Fibroblast of skin of right quadriceps (primary cell): ENCODE data around the gene SPATA9.
A peak's percentile ranks its signal among the peaks of the same experiment; 100 is the strongest.
"Not testable (repeated sequence)": the region's sequence is repeated elsewhere in the genome, so short reads cannot be mapped to it uniquely, and the experiment has no call there.

Source experiments
- DNase-seq: peaks from one replicate; pipeline ENCODE4 v3.0.0-alpha.2; 2013

The SPATA9 gene

DNA sequence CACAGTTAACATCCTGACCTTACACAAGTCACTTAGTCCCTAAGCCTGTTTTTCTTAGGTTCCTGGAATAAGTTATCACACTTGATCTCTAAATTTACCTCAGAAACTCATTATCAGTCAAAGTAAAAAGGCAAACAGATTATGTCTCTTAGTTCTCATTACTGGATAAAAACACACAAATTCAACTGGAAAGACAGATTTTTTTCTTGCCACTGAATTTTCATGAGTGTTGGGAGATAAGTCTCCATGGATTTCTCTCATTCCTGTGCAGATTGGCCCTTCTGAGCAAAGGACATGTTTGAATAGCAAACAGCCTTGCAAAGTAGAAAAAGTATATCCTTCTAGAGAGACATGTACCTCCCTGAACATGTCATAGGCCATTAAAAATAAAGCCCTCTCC is 10.2 kb downstream of the SPATA9 start:
- no peak for DNase-seq

DNA sequence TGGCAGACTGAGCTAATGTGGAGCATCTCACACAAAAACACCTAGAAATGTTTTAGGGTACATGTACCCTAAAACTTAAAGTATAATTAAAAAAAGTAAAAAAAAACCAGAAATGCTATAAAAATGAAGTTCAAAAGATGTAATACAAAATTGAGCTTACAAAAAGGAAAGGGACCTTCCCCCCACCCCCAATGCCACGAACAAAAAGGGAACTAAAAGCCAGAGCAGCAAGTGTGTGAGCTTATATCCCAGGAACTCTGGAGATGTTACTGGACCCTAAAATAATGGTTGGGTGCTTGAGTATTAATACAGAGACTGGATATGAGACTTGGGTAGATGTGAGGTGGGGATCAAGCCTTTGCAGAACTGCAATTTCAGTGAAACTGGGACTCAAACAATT is 11.0 kb downstream of the SPATA9 start:
- no peak for DNase-seq

DNA sequence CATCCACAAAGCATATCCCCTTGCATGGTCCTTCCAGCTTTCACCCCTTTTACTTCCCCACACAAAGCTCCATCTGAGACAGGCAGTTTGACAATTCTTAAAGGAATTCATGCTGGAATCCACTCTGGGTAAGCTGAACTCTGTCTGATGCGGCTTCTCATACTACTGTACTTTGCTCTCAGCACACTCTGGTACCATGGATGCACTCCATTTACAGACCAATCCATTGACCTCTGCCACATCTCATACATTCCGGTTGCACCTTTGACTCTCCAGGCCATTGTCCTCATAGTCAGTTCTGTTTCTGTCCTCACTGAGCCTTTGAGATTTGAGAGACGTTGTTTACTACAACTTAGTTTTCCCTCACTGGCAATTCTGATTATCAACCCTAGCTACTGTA is 12.2 kb downstream of the SPATA9 start:
- no peak for DNase-seq

GRCh38 chr5:95669985-95670384 is 12.8 kb downstream of the SPATA9 start:
- no peak for DNase-seq

GRCh38 chr5:95669540-95669939 is 13.3 kb downstream of the SPATA9 start:
- peak; percentile 76 for DNase-seq

GRCh38 chr5:95668728-95669127 is 14.1 kb downstream of the SPATA9 start:
- DNase-seq, result peak; percentile 16

- peak; percentile 54 for DNase-seq
Measured at GRCh38 chr5:95668216-95668615, 14.6 kb downstream of the SPATA9 start.

GRCh38 chr5:95667678-95668077 is 15.1 kb downstream of the SPATA9 start:
- no peak for DNase-seq

GRCh38 chr5:95667061-95667618 is 15.7 kb downstream of the SPATA9 start:
- DNase-seq, result no peak

- DNase-seq, result peak; percentile 38
Measured at GRCh38 chr5:95664204-95664786, 18.5 kb downstream of the SPATA9 start.

DNA sequence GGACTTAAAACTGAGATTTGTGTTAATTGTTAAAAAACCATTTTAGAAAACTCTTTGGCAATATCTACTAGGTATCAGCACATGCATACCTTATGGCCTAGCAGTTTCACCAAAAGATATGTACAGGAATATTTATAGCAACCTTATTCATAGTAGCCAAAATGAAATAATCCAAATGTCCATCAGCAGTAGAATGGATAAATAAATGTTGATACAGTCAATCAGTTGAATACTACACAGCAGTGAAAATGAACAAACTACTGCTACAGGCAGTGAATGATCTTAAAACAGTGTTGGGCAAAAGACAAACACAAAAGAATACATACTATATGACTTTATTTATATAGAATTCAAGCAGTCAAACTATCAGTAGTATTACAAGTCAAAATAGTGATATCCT is 19.8 kb downstream of the SPATA9 start:
- no peak for DNase-seq

DNA sequence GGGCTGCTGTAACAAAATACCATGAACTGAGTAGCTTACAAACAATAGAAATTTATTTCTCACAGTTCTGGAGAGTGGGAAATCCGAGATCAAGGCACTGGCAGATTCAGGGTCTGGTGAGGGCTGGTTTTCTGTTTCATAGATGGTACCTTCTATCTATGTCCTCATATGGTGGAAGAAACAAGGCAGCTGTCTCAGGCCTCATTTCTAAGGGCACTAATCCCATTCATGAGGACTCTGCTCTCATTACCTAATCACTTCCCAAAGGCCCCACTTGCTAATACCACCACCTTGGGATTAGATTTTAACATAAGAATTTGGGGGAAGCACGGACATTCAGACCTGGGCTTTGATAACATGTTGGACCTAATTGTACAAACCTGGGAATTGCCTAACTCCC is 22.7 kb downstream of the SPATA9 start:
- no peak for DNase-seq

DNA sequence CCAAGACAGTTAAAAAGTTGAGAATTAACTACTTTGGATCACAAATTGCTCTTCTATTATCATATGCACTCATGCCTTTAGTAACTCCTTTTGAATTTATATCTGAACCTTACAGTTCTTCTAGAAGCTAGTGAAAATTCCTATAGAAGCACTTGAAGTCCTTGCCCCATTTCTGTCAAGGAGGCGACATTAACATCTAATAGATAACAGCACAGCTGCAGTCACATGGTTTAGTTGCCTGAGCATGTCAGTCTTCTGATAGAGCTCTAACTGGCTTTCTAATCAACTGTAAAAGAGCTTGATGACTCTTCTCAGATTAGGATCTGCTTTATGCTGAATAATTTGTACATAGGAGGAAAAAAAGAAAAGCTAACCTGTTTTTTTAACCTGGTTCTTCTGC is 27.2 kb downstream of the SPATA9 start:
- DNase-seq, result no peak

- DNase-seq, result no peak
Measured at GRCh38 chr5:95654196-95654595, 28.6 kb downstream of the SPATA9 start.

DNA sequence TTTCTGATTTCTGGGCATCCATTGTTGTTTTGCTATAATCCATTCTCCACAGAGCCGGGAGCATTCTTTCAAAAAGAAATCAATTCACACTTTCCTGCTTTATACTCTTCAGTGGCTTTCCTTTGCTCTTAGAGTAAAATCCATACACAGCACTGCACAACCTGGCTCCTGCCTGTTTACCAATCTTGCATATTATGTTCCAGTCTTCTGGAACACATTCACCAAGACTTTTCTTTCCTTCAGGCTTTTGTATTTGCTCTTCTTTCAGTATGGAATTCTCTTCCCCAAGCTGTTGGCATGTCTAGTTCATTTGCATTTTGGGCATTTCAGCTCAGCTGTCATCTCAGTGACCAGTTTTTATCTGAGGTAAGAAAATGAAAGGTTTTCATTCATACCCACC is 29.9 kb downstream of the SPATA9 start:
- no peak for DNase-seq

- DNase-seq, result no peak
Measured at GRCh38 chr5:95649842-95650620, 32.8 kb downstream of the SPATA9 start.

GRCh38 chr5:95649274-95649673 is 33.5 kb downstream of the SPATA9 start:
- DNase-seq, result no peak

DNA sequence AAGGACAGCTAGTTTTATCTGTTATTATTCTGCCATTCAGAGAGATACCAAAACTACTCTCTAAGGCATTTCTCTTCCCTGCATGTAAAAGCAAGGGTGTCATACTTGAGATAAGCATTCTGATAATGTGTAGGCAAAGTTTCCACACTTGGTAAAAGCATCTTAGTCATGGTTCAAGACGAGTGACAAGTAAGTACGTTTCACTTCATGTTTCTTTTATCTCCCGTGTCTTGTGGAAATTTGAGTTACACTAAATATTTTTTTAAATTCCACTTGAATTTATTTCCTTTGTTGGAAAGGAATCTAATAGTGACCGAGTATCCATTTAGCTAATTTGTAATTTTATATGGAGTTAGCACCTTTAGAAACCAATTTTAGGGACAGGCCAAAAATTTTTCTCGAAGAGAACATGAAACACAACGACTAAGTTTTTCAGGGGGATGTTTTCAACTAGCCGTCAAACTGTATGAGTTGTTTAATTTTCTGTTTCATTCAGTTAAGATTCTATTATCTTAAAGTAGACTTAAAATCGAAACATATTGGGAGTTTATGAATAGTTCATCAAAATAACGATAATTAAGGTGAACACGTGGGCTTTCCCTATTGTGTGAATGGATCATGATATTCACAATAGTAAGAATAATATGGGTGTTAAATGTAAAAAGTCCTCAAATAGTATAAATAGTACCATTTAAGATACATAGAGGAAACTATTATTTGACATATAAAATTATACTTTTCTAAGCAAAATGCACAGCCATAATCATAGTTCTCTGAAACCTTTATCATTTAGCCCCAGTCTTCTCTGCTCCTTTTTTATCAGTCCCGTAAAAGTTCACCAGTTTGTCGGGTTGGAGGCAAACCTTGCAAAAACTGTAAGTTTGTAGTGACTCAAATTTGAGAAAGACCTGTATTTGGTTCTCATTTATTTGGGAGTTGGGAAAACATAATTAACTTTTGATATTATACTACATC is 34.6 kb downstream of the SPATA9 start:
- DNase-seq, result no peak

- DNase-seq, result peak; percentile 96
Measured at GRCh38 chr5:95646569-95647431, 36.0 kb downstream of the SPATA9 start, which contains the start of gene RFESD. TSS of gene RFESD (plus strand) at chr5:95646777. CDS start at chr5:95652272, 5,495 bp downstream.

- DNase-seq, result not testable (repeated sequence)
Measured at GRCh38 chr5:95646226-95646568, 36.6 kb downstream of the SPATA9 start.

- DNase-seq, result peak; percentile 48
Measured at GRCh38 chr5:95644351-95645042, 38.3 kb downstream of the SPATA9 start.

- DNase-seq, result no peak
Measured at GRCh38 chr5:95643152-95643551, 39.6 kb downstream of the SPATA9 start.
